CMK (cell line): ENCODE data around the gene INHBB.

Source experiments
- DNase-seq: peaks from one replicate; pipeline ENCODE4 v3.0.0-alpha.2; 2010; ENCODE audit warnings: low read depth

The INHBB gene

GRCh38 chr2:120358734-120359465 lies 13.0 kb downstream of the INHBB start:
- no peak for DNase-seq

- DNase-seq: no peak
These were observed 14.4 kb downstream of the INHBB start for GRCh38 chr2:120360307-120360855.

DNA sequence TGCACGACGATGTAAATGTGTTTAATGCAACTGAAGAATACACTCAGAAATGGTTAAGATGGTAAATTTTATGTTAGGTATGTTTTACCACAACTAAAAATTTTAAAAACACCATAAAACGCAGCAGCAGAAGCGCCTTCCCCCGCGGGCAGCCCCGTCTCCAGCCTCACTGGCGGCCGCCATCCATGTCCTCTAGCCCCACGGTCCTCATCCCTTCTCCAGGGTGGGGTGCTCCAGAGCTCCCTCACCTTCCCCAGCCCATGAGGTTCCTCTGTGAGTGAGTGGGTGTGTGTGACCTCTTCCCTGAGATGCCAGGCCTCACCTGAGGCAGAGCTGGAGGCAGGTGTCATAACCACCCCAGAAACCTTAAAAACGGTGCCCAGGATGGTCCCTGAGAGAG lies 17.0 kb downstream of the INHBB start:
- no peak for DNase-seq

DNA sequence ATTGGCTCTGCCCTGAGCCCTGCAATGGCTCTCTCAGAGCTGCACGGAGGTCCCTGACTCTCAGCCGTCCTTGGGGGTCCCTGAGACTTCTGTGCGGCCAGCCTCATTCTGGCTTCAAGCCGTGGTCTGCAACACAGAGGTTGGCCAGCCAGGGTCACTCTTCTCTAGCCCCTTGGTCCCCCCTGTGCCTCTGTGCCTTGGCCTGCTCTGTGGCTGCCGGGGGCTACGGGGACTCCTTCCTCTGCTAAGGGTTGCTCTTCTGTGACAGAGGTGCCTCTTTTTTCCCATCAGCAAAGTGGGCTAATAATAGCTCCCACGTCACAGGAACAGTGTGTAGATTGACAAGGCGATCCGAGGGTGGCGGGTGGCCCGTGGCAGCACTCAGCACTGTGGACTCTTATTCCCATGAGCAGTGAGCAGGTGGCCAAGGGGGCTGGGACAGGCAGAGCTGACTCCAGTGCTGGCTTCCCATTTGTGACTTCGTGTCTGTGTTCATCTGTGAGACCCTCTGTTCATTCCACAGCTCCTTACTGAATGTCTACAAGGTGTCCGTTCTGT lies 19.4 kb downstream of the INHBB start:
- no peak for DNase-seq

- DNase-seq: no peak
These were observed 20.8 kb downstream of the INHBB start for GRCh38 chr2:120366698-120367097.

DNA sequence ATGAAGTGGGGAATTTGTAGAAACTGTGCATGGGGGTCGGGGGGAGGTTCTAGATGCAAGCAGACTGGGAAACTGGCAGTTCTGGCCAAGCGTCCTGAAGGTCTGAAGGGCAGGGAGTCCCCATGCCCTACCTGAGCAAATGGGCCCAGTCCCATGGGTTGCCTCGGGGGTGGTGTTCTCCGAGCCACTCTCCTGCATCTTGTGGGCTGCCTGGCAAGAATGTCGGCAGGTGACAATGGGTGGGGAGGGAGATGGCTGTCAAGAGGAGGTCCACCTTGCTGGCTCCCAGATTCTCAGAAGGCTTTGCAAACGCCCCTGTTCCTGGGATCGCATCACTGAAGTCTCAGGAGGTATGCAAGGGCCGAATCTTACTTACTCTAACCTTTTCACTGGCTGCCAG lies 21.3 kb downstream of the INHBB start:
- DNase-seq: no peak

GRCh38 chr2:120367649-120368048 lies 21.7 kb downstream of the INHBB start:
- no peak for DNase-seq

DNA sequence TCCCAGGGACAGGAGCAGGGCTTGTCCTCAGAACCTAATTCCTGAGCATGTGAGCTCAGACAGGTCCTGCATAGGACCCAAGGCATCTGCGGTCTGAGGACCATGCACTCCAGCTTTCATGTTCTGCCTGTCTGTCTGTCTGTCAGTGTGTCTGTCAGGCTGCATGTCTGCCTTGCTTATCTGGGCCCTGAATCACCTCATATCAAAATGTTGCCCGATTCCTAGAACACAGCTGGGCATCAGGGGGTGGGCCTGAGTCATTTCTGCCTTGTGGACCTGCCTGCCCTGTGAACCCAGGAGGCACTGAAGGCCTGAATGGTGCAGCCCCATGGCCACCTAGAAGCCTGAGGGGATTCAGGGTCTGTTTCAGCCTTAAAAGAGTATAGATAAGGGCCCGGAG lies 22.1 kb downstream of the INHBB start:
- no peak for DNase-seq

DNA sequence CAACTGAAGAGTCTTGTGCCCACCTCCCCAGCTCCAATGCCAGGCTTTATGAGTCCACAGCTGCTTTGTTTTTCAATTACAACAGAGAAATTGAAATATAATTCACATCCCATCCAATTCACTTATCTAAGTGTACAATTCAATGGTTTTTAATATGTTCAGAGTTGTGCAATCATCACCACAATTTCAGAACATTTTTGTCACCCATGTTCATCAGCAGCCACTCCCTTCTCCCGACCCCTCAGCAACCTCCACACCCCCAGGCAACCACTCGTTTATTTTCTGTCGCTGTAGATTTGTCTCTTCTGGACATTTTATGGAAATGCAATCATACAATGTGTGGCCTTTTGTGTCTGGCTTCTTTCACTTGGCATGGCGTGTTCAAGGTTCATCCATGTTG lies 23.3 kb downstream of the INHBB start:
- DNase-seq: no peak

DNA sequence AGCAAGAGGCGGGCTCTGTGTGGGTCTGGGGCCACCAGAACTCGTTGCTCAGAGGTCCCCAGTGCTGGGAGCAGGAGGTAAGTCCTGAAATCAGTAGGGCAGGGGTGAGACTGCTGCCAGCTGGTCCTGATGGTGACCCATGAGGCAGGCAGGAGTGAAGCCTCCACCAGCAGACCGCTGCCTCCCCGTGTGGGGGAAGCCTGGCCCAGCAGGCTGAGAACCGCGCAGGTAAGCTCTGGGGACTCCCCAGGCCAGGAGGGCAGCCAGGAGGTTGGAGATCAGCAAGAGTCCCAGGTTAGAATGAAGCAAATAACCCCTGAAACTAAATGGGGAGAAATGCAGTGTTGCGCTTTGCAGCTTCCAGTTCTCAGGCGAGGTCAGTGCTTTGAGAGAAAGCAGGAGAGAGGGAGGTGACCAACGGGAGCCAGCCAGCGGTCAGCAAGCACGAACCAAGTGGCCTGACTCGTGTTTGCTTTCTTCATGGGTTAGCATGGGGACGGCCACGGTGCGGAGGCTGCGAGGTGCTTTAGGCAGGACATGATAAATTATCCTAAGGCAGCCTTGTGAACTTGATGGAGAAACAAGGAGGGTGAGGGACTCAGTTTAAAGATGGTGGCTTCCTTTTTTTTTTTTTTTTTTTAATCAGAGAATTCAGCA lies 26.2 kb downstream of the INHBB start:
- DNase-seq: no peak

GRCh38 chr2:120372816-120373215 lies 26.9 kb downstream of the INHBB start:
- DNase-seq: no peak

DNA sequence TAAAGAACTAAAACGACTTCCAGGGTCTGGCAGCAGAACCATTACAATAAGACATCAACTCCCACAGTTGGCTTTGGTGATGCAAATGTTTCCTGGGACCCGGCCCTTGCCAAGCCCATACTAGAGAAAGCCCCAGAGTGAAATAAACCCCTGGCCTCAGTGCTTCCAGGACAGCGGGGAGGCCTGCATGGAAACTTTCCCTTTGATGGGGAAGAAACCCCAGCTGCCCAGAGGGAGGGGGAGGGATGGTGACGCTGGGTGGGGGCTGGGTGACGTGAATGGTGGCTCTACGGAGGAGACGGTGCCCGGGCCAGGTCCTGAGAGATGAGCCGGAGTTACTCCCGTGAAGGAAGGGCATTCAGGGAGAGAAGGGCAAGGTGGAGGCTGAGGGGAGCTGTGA lies 27.5 kb downstream of the INHBB start:
- no peak for DNase-seq

DNA sequence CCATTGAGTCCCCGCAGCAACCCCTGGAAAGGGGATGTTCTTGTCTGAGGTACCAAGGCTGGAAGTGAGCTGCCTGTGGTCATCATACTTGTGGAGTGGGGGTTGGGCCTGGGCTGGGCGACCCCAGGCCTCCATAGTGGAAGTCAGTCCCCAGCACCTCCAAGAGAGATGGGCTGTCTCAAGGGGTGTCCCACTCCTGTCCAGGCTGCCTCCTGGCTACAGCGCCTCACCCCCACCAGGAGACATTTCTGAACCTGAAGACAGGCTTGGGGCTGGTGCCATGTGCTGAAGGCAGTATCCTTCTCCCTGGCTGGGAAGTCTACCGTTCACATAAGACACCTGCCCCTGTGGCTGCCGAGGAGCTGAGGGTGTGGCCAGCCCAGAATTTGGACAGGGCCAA lies 28.9 kb downstream of the INHBB start:
- DNase-seq: no peak

DNA sequence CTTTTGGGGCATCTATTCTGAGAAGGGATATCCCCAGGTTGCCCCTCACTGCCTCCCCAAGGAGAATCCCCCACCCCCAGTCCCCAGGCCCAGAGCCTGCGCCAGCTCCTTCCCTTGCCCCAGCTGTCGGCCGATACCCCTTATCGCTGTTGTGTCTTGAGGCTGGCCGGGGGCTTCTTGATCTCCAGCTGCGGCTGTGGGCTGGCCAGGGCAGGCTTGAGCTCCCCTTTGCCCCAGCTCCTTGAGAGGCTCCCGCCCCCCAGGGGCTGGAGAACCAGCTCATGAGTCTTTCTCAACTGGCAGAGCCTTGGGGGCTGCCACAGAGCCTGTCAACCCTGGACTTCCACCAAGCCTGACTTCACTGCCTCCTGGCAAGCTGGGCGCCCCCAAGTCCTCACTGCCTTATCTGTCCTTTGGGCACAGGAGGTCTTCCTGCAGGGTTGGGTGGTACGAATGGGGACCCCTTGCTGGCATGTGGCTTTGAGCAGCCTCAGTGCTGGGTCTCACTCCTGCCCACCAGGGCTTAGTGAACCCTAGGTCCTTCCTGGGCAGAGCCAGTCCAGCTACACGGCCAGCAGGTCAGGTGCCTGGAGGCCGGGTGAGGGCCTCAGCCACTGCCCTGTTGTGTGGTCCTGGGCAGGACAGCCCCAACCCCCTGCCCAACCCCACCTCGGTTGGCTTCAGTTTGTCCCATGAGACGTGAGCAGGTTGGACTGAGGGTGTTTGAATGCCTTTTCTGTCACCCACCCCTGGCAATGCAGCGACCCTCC lies 29.5 kb downstream of the INHBB start:
- DNase-seq: no peak

DNA sequence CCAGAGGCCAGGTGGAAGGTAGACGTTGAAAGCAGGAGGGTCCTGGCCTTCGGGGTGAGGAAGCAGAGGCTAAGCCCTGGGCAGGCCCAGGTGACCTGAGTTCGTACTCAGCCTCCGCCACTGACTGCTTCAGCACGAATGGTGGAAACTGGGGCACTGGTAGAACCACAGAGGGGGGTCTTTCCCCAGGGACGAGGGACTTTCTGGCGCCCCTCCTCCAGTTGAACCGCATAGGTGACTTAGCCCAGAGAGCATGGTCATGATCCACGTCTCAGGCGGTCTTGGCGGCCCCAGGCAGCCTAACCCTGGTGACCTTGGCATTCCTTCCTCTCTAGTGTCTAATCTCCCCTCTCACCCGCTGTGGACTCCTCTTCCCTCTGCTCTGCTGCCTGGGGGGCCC lies 30.2 kb downstream of the INHBB start:
- no peak for DNase-seq

- no peak for DNase-seq
These were observed 31.0 kb downstream of the INHBB start for GRCh38 chr2:120376679-120377640.

DNA sequence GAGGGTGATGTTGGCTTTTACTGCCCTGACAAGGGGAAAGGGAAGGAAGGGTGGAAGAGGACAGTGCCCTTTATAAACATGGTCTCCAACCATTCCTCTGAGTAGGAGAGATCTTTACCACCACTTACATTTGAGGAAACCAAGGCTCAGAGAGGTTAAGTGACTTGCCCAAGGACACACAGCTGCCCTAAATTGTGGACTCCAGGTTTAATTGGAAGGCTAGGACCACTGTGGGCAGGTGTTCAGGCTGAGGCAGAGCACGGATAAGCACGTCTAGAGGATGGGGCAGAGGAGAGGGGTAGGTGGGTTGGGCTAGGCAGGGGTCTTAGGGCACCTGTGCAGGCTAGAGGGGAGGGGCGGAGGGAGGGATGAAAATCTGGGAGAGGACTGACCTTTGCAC lies 32.7 kb downstream of the INHBB start:
- DNase-seq: no peak

DNA sequence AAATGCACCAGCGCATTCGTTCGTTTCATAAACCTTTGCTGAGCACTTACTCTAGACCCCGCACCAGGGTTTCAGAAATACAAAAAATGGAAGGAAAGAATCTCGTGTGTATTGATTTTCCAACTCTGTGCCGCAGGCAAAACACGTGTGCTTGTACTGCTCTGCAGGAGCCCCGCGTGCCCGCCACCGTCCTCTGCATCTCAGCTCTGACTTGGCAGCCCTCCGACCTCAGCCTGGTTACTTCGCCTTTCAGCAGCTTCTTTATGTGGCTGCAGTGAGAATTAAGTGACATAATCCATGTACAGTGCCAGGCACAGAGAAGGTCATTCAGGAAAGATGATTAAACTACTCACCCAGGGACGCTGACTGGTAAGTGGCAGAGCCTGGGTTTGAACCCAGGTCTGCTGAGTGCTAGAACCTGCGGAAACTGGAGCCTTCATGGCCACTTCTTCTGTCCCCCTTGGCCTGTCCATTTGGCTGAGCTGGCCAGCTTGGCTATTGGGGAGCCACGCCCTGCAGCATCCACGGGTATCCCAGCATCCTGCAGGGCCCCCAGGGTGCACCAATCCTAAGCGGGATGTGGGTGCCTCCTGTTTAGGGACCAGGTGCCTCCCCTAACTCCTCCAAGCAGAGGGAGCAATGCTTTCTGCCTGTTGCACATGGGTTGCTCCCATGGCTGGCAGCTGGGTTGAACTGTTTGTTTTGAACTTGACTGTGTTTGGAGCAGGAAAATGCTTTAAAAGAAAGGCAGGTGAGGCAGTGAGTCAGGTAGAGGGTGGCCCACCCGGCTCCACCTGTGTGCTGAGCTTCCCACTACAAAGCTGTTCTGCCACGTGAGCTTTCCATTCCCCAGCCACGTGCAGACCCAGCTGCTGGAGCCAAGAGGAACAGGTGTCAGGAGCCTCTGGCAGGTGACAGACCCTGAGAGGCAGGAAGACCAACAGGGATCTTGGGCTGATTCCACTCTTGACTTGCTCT lies 34.3 kb downstream of the INHBB start:
- no peak for DNase-seq

GRCh38 chr2:120381192-120381591 lies 35.3 kb downstream of the INHBB start:
- DNase-seq: no peak

- no peak for DNase-seq
These were observed 35.7 kb downstream of the INHBB start for GRCh38 chr2:120381661-120382060.
